Endometrial microvascular endothelial cells (primary cell): Measurements from ENCODE around the gene KCND2. TPM values are rescaled to one million over a fixed set of nuclear protein-coding genes. Genes with fewer than 3 reads are reported as not detected.
"Not testable (repeated sequence)": the region's sequence is repeated elsewhere in the genome, so short reads cannot be mapped to it uniquely, and the experiment has no call there.

ENCODE experiments used
- in situ Hi-C: cut with HindIII; loops from 2 replicates; pipeline ENCODE4 v1.10.0; 2017; ENCODE audit warnings: low sequenced_read_pairs, low pct_unique_long_range_greater_than_20kb; ENCODE audit errors: inconsistent ontology term
- total RNA-seq: library from RNA; depleted of rRNA; stranded (reverse); fragments of >200 nt; gene quantifications from one replicate; pipeline ENCODE4 v1.2.3, GENCODE V29; 2015; ENCODE audit errors: inconsistent ontology term

The KCND2 gene
- total RNA-seq, 1 donor from 2014 or later = 0.09 TPM

DNA sequence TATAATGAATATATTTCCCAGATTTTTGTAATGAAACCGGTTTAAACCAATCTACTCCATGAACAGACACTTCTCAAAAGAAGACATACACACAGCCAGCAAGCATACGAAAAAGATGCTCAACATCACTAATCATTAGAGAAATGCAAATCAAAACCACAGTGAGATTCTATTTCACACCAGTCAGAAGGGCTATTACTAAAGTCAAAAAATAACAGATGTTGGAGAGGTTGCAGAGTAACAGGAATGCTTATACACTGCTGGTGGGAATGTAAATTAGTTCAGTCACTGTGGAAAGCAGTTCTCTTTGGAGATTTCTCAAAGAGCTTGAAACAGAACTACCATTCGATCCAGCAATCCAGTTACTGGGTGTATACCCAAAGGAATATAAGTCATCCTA, 344.3 kb downstream of the KCND2 start:
- in situ Hi-C loops = no loop called here

DNA sequence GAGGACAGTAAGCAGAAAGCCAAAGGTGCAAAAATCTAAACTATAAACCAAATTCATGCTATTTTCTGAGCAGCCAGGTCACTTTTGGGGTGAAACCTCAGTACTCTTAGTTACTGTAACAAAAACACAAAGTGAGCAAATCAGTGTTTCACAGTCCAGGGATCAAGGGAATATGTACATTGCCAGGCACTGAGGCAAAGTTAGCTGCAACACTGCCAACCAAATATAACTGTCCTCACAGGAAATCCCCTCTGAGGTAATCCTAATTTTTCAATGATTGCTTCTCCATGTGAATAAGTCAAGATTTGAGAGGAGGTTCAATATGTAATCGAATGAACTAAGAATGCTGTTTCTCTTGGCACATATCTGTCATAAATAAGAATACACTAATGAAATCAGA, 355.3 kb downstream of the KCND2 start:
- in situ Hi-C loops = no loop called here

DNA sequence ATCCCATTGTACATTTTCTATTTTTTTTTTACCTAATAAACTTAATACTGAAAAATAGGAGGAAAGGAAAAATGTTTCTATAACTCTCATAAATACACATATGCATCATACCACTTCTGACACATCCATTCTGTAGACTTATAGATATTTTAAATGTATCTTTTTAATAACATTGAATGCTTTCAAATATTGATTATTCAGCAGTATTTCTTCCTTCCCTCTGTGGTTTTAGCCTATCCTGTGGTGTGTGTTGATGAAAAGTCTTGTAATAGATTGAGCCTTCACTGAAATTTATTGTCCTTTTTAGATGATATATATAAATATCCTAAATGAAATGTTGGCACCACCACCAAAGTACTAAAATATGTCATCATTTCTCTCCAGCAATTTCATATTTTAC, 366.9 kb downstream of the KCND2 start:
- in situ Hi-C loops = no loop called here

DNA sequence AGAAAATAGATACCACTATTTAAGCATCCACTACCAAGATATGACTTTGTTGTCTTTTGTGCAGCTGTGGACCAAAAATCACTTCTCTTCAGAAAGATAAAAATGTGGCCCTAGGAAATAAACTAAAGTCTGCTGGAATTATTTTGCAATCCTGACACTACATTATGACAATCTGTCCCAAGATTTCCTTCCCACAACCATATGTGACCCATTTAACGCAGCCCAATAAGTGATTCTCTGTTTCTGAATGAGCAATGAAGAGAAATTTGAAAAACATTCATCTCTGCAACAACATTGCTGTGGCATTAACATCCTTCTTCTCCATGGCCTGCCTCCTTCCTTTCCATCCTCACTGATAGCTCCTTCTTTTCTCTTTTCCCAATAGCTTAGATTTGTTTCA, 373.0 kb downstream of the KCND2 start:
- in situ Hi-C loops = no loop called here

DNA sequence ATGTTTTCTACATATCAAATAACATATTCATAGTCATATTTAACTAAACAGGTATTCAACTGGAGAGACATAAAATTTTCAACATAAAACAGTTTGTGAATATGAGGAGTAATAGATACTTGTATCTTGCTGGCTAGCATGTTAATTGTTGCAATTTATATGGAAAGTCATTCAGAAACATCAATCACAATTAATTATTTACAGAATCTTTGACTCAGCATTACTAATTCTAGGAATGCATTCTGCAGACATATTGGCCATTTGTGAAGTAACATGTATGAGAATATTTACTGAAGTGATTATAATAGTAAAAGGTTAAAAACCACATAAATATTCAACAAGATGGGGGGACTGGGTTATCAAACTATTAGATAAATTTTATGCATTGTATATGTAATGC, 381.3 kb downstream of the KCND2 start:
- in situ Hi-C loops = no loop called here

DNA sequence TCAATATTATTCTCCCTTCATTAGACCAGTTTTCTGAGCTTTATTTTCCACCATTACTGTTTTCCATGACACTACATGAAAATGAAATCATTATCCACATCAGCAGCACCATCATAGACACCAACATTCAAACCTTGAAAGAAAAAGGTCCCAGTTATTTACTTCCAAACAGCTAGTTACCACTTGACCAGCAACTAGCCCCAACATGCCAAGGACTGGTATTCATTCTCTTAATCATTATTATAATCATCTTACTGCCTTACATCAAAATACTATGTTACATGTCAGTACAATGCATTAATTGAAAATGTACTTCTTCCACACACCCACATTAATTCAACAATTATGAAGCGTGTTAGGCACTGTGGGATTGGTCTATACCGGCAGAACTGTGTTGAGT, 385.5 kb downstream of the KCND2 start:
- in situ Hi-C loops = no loop called here

DNA sequence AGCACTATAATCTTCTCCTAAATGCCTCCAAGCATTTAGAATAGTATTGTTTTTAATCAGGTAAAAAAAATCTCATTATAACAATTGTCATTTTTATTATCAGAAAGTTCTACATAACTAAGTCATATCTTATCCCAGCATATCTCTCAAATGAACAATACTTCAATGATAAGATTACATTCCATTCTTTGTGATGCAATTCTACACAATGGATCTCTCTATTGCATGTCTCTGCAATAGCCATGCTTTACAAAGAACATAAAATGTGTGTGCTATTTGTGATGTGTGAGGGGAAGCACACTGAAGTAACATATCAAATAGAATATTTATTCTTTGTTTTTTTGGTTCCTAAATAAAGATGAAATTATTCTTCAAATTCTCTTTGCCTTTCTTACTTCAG, 389.3 kb downstream of the KCND2 start:
- in situ Hi-C loops = no loop called here

DNA sequence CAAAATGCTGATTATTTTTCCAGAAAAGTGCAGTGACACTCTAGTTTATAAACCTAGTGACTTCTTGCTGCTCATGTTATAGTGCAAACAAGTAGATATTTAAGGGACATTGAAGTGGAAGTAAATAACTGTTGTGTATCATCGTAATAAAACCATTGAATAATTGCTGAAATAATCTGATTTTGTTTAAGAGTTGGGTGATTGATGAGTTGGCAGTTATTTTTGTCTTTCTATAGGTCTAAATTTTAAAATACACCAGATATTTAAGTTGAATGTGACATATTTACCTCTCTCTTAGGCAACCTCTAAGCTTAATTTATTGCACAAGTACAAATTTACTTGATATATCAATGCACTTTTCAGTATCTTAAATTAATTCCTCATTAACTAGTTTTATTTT, 392.1 kb downstream of the KCND2 start:
- in situ Hi-C loops = no loop called here

GRCh38 chr7:120675076-120675475, 402.1 kb downstream of the KCND2 start:
- in situ Hi-C loops = no loop called here

- in situ Hi-C loops = no loop called here
These were observed 404.6 kb downstream of the KCND2 start for GRCh38 chr7:120677535-120677934.

GRCh38 chr7:120680985-120681384, 408.0 kb downstream of the KCND2 start:
- in situ Hi-C loops = no loop called here

DNA sequence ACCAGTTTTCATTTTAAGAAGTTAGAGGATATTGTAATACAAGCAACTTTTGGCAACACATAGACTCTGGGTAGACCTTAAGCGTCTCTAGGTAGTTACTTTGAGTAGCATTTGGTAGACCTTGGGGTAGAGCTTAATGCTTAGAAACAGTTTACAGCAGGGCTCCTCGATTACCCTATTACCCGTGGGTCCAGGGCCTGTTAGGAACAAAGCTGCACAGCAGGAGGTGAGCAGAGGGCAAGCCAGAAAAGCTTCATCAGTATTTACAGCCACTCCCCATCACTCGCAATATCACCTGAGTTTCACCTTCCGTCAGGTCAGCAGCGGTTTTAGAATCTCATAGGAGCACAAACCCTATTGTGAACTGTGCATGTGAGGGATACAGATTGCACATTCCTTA, 411.5 kb downstream of the KCND2 start:
- in situ Hi-C loops = no loop called here

GRCh38 chr7:120691915-120692314, 418.9 kb downstream of the KCND2 start:
- in situ Hi-C loops = no loop called here

DNA sequence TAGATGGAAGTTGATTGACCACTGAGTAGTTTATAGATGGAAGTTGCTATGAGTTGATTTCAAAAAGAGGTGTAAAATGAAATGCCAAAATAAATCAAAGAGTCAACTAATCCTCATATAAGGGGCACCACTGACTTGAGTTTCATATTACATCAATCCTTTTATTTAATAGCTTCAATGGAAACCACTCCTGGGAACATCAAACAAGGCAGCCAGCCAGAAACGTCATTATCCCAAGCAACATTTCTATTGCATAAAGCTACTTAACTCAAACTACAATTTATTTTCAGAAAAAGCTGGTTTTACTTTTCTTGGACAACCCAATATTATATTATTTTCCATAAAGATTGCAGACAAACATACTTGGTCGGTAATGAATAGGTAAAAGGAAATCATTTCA, 422.9 kb downstream of the KCND2 start:
- in situ Hi-C loops = no loop called here

- in situ Hi-C loops = no loop called here
These were observed 427.8 kb downstream of the KCND2 start for GRCh38 chr7:120700796-120701195.

GRCh38 chr7:120702408-120702807, 429.4 kb downstream of the KCND2 start:
- in situ Hi-C loops = not testable (repeated sequence)

DNA sequence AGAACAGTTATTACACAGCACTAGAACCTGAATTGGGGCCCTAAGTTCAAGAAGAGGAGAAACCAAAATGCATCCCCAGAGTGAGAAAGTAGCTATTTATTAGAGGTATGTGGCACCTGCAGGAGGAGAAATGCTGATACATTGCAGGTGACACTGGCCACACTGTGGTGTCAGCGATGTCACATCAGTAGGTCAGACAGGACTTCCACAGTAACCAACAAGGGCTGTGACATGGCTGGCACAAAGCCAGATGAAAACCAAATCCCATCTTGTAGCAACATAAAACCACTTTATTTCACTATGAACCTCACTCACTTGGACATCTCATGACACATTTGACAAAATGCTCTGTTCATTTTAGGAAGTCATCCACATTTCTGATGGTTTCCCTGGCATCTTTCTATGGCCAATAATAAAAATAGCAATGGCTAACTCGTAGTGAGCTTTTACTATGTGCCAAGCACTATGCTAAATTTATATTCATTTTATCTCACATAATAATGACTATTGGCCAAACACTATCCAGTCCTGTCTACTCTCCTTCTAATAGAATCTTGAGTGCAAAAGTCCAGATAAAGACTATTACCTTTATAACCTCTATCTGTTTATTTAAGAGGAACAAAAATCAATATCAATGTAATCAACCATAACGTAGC, 430.7 kb downstream of the KCND2 start:
- in situ Hi-C loops = no loop called here

DNA sequence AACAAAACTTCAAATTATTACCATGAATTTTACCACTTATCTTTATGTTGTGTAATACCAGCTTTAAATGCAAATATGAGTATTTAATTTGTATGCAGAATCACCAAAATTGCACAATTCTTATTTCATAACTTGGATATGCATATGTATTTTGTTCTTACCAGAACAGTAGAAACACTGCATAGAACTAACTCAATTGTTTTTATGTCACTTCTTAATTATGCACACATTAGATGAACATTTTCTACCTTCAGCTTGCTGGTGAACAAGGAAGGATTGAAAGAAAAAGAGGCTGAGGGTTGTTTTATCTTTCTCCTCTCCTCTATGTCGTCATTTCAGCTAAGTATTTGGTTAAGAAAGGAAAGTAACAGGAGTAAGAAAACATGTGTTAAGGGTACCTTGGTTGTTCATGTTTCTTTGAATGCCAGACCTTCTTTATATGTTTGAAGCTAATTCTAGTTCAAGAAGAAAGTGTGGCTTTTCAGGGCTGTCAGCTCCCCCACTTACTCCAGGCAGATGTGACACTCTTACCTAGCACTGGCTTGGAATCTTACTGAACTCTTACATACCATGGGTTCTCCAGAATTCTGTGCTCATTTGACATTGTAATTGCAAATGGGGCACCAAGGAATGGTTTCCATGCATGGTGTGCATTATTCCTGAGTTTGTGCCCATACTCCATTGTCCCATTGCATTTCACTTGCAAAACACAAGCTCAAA, 436.4 kb downstream of the KCND2 start:
- in situ Hi-C loops = no loop called here

DNA sequence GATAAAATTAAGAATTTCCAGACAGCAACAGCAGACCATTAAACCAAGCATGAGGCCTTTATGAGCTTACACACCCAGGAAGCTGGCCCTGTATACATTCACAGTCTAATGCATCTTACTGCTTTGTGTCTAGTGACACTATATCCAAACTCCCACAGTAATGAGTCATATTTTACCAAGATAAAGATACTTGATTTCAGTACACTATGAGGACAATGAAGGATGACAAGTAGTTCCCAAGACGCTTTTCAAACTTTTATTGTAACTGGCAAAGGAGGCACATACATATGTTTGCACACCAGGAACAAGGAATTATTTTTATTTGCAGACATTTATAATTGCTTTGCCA, 437.0 kb downstream of the KCND2 start:
- in situ Hi-C loops = no loop called here

- in situ Hi-C loops = no loop called here
These were observed 442.0 kb downstream of the KCND2 start for GRCh38 chr7:120714945-120715344.

DNA sequence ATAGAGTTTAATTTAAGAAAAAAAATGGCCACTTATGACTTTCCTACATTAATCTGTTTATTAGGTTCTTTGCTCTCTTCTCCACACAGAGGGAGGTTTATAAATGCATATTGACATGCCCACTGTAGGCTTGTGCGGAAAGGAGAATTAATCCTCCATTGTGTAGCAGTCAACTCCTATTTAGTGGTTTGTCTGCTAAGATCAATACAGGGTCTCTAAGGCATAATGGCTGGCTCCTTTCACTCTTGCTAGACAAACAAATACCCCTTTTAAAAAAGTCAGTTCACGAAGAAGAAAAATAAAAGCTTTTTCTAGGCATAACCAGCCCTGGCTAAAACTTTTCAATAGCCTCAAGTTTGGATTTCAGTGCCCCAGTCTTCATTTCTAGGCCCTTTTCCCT, 443.3 kb downstream of the KCND2 start:
- in situ Hi-C loops = no loop called here
